UCSD-AML1 (cell line): ENCODE data around the gene TRPV4.

Experiments
- DNase-seq: peaks from one replicate; lab custom pipeline; 2025; ENCODE audit not compliant: unreplicated experiment; lab: John Stamatoyannopoulos, UW

TRPV4 gene

DNA sequence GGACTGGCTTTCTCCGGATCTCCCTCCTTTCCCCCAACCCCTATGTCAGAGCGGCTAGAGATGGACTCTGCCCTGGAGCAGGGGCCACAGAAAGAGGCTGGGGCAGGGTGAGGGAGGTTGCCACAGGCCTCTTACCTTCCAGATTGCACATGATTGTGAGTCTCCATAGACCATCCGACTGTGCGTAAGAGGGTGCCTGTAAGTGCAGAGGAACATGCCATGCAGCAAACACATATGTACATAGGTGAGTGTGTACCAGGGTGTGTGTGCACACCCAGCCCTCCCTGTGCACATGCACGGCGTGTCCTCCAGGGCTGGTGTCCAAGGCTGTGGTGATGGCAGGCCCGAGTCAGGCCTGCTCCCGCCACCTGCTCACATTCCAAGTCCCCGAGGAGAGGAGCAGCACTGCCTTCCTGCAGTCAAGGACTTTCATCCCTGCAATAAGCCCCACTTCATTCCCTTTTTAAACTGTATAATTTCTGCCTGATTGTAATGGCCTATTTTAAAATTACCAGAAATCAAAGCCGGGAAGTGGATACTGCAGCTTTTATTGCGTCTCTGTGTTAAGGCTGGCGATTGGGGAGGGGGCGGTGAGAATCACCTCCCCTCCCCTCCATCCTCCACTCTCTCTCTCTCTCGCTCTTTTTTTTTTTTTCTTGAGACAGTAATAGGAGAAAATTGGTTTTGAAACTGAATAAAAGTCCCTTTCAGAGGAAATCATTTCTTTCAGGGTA is 91.1 kb downstream of the TRPV4 start:
- no peak for DNase-seq

DNA sequence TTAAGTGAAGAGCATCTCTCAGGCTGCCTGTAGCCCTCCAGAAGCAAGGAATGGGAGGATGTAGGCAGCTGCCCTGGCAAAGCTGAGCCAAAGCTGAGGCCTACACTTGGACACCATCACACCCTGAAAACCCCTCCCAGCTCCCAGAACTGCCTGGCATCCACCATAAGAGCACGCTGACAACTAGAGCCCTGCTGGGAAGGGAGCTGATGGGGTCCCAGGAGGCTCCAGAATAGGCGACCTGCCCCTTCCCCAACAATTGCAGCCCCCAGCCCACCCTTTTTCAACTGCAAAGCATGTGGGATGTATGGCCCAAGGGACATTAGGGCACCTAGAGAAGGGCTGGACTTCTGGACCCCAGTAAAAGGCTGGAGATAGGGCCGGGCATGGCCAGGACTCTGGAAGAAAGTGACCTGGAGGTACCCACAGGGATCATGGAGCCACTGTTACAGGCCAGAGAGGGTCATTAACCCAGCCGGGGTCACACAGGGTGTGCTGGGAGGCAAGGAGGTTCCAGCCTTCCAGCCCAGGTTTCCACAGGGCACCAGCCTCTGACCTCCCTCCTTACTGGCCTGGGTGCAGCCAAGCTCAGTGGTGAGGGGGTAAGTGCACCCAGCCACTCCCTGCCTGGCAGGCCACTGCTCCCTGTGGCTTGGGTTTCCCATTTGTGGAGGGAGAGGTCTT is 91.8 kb downstream of the TRPV4 start:
- no peak for DNase-seq

DNA sequence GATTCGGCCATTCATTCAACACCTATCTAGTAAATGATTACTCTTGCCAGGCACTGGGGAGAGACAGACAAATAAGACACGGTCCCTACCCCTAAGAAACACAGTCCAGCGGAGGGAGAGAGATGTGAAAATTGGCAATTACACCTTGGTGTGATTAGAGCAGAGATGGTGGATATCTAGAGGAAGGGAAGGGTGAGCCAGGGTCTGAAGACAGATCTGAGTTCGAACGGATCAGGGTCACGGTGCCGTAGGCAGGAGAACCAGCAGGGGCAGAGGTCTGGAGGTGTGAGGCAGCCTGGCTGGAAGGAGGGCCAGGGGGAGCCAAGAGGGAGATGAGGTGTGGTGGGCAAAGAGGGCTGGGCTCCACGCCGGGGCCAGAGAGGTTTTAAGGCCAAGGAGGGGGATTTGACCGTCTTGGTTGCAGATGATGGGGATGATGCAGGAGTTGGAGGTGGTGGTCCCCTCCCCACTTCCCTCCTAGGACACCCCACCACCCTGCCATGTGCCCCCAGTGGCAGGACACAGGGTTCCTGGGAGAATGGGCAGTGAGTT is 92.4 kb downstream of the TRPV4 start:
- DNase-seq: no peak

DNA sequence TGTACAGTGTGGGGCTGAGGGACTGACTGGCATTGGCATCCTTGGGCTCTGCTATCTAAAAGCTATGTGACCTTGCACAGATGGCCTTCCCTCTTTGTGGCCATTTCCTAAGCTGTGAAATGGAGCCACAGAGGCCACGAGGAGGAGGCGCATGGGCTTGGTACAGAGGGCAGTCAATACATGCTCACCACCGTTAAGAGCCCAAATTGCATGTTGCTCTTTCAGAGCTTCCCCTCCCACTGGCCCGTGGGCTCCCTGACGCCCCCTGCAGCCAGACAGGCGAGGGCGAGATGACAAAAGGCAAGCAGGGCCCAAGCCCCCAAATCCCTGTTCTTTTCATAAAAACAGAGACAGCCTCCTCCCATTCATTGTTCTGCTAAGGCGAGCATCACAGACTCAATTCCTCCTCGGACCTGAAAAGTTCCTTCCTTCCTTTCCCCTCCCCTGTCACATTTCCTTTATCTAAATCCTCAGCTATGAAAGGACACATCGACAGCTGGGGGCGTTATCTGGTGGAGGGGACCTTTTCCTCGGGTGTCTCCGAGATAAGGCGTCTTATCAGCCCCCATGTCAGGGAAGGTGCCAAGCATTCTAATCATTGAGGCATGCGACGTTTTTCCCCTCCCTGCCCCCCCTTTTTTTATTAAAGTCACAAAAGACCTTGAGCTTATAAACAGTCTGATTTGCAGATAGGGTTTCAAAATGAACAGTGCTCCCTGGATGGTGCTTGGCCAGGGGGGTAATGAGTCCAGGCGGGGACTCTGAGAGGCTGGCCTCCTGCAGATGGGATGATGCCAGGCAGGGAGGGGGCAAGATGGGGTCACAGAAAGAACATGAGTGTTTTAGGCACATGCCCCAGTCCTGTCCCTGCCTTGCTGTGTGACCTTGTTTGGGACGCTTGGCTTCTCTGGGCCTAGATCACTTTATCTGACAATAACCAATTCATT is 93.2 kb downstream of the TRPV4 start:
- no peak for DNase-seq

DNA sequence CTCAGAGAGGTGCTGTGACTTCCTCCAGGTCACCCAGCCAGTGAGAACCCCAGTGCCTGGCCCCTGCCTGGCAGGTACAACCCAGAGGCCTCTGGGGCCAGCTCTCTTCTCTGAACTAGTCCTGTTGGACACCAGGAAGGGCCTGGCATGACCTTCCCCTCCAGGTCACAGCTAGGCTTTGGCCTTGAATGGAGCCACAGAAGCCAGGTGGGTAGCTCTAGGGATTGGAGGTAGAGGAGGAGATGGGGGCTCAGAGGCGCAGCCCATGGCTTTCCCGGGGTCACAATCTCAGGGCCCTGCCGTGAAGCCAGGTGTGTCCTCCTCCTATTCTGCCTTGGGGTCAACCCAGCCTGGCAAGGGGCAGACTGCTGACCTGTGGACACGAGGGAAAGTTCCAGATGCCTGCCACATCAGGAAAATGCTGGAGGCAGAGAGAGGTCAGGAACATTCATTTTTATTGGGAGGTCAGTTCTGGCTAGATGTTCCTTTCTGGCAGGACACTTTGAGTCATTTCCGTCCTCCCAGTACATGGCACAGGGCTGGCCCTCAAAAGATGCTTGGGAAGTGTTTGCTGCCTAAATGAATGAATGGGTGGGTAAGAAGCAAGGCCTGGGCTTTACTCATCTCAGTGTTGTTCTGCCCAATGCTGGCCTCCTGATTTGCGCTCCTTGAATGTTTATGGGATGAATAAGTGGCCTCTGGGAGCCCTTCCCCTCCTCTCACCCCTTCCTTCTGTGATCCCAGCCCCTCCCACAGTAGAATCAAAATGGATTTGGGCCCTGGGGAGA is 94.1 kb downstream of the TRPV4 start:
- no peak for DNase-seq

DNA sequence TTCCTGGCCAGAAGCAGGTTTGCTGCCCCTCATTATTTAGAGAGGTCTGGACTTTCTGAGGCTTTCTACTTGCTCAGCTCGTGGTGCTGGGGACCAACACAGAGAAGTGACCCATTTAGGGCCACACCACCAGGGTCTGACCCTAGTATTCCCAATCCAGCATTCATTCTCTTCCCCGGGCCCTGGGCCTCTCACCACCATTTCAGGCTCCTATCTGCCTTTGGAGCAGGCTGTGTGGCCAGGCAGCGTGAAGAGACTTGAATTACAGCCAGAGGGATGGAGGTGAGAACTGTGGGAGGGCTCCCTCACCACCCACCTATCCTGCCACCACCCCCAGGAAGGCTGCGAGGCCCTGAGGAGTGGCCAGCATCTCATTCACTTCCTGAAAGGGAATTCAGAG is 95.0 kb downstream of the TRPV4 start:
- no peak for DNase-seq

DNA sequence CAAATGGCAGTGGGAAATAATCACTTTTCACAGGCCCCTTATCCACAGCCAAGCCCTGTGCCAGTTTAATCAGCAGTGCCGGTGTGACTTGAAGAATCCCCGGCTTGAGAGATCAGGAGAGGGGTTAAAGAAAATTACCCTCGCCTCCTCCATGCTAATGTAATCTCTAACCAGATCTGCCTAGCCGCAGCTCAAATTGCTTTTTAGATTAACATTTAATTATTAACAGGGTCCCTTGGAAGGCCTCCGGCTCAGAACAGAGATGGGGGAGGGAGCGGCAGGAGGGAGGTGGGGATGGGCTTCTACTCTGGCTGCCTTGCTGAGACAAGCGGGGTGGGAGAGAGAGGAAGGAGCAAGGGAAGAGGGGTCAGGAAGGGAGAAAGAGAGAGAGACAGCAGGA is 95.6 kb downstream of the TRPV4 start:
- no peak for DNase-seq

DNA sequence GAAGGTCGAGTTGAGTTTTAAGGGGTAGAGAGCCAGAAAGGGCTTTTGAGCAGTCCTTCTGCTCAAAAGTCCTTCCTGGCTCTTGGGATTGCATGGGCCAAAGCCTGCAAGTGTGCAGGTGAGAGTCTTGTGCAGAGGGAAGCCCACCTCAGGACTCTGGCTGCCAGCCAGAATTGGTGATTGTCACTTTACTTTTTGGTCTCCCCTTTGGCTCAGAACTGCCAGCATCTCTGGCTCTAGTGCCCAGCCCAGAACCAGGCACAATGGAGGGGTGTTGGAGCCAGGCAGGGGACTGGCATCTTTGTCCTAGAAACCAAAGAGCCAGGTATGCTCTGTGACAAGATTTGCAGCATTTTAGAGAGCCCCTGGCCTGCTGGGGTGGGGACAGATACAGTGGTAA is 96.1 kb downstream of the TRPV4 start:
- DNase-seq: no peak

DNA sequence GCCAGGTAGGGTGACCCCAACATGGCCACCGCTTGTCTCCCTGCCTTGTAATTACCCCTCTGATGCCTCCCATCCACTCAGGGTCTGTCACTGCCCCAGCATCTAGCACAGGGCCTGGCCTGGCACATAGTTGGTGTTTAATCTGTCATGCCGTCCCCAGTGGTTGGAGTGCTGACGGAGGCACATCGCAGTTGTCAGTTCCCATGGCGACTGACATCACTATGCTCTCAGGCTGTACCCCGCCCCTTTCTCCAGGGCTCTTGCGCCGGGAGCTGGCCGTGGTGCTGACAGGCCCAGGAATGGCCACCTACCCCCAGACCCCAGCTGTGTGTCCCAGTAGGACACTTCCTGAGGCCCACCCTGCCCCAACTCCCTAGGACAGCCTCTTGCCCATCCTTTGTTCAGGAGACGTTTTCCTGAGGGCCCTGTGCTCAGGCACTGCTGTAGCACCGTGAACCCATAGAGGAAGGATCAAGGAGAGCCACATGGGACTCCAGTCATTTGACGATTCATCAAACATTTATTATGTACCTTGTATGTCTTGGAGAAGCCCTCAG is 96.6 kb downstream of the TRPV4 start:
- peak; percentile 33 for DNase-seq

DNA sequence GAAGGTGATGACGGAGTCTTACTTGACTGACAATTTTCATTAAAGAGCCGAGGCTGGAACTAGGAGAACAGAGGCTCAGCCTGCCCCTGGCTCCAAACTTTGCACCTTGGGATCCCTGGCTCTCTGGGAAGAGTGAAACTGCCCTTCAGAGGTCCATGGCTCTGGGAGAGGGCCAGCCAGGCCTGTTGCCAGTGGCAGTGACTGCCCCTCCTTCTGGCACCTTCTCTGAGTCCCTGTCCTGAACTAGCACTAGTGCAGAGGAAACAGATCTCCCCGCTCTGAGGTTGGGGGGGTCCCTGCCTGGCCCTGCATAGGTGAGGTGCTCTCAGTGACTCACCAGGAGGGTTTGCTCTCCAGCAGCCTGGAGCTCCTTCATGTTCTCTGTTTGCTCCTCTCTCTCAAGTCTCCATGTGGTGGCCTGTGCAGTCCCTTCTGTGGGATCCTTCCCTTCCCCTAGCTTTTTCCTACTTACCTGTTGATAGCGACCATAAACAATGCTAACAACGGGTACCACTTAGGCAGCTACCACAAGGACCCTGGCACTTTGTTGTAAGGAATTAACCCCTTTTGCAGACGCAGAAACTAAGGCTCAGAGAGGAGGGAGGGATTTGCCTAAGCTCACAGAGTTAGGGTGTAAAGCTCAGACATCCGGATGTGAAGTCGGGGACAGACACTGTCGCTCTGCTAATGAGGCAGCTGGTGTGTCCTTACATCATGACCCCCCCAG is 97.2 kb downstream of the TRPV4 start:
- no peak for DNase-seq

DNA sequence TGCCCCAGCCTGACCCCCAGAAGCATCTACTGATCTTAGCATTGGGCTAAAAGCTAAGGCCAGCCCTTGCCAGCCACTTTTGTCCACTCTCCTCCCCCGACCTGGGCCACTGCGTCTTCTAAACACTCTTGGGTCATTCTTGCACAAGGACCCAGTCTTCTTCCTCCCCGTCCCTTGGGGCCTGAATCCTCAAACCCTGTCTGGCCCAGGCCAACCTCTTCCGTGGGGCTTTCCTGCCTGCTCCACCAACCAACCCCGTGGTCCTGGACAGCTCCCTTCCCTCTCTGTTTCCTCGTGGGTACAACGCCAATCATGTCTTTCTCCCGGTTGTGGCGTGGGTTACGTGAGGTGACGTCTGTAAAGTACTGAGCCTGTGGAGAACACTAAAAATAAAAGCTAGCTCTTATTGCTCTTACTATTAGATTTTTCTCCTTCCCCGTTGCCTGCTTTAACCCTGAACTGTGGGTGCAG is 98.1 kb downstream of the TRPV4 start:
- no peak for DNase-seq

DNA sequence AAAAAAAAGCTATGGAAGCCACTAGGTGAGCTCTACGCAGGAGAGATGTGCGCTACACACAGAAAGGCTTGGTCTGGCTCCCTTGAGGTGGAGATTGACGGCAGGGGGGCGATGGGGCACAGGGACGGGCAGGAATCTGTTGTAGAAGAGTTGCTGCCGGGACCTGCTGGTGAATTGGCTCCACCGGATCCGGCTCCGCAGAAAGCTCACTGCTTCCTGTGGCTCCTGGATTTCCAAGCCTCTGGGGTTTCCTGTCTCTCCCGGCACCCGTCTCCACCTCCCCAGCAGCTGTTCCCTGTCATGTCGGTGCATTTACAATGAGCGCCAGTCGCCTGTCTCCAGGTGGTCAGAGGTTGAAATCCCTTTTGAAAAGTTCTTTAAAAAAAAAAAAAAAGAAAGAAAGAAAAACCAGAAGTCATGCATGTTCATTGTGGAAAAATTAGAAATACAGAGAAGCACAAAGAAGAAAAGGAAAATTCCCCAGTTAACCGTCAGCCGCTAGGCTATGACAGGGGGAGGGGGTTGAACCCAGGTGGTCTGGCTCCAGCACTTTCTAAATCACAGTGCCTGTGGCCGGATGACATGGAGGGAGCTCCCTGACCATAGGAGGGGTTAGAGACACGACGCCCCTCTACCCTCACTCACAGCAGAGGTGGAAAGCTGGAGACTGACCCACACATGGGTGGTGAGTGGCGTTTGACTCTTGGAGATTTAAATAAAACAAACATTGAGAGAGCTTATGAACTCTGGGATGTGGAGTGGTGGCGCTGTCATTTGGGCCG is 98.8 kb downstream of the TRPV4 start:
- DNase-seq: no peak
